MM.1S (cell line): ENCODE data around the gene CYB561A3.
A peak's percentile ranks its signal among the peaks of the same experiment; 100 is the strongest.

ENCODE experiments used
- DNase-seq: peaks from one replicate; pipeline ENCODE4 v3.0.0-alpha.2; 2015
- H2AFZ ChIP-seq: fragments of 300-600 bp; sonication (generic); 2 replicates; pipeline ENCODE4 v1.6.0; 2016; ENCODE audit warnings: antibody characterized with exemption, low read length
- H3F3A ChIP-seq: fragments of 300-600 bp; sonication (generic); 2 replicates; pipeline ENCODE4 v1.6.1; 2016; ENCODE audit warnings: mild to moderate bottlenecking, antibody characterized with exemption, low read length, moderate library complexity, mixed read lengths; ENCODE audit not compliant: insufficient read depth
- H3K27ac ChIP-seq: fragments of 300-600 bp; sonication (generic); 2 replicates; pipeline ENCODE4 v1.5.1; 2016; ENCODE audit warnings: mild to moderate bottlenecking, low read length
- H3K27me3 ChIP-seq: fragments of 300-600 bp; sonication (generic); replicated peaks from 2 replicates; pipeline ENCODE4 v1.6.0; 2016; ENCODE audit warnings: low read length; ENCODE audit not compliant: insufficient read depth
- H3K36me3 ChIP-seq: fragments of 300-600 bp; sonication (generic); replicated peaks from 2 replicates; pipeline ENCODE4 v1.6.1; 2016; ENCODE audit warnings: mild to moderate bottlenecking, low read length, mixed read lengths; ENCODE audit not compliant: insufficient read depth
- H3K4me1 ChIP-seq: fragments of 300-600 bp; sonication (generic); 2 replicates; pipeline ENCODE4 v1.6.1; 2016; ENCODE audit warnings: low read length, mixed read lengths
- H3K4me2 ChIP-seq: fragments of 300-600 bp; sonication (generic); 2 replicates; pipeline ENCODE4 v1.6.0; 2016; ENCODE audit warnings: low read depth, low read length
- H3K4me3 ChIP-seq: fragments of 300-600 bp; sonication (generic); 2 replicates; pipeline ENCODE4 v1.5.1; 2016; ENCODE audit warnings: low read length, mixed read lengths
- H3K79me2 ChIP-seq: fragments of 300-600 bp; sonication (generic); 2 replicates; pipeline ENCODE4 v1.6.1; 2016; ENCODE audit warnings: mixed run types, low read length, mixed read lengths
- H3K9ac ChIP-seq: fragments of 300-600 bp; sonication (generic); 2 replicates; pipeline ENCODE4 v1.6.1; 2016; ENCODE audit warnings: low read length, mixed read lengths
- H3K9me2 ChIP-seq: fragments of 300-600 bp; sonication (generic); replicated peaks from 2 replicates; pipeline ENCODE4 v1.6.1; 2016; ENCODE audit warnings: mild to moderate bottlenecking, low read length, mixed read lengths; ENCODE audit not compliant: insufficient read depth
- H3K9me3 ChIP-seq: fragments of 300-600 bp; sonication (generic); replicated peaks from 2 replicates; pipeline ENCODE4 v1.6.1; 2016; ENCODE audit warnings: mild to moderate bottlenecking, low read length, mixed read lengths; ENCODE audit not compliant: insufficient read depth
- H4K20me1 ChIP-seq: fragments of 300-600 bp; sonication (generic); 2 replicates; pipeline ENCODE4 v1.6.1; 2016; ENCODE audit warnings: mild to moderate bottlenecking, low read length, moderate library complexity, mixed read lengths; ENCODE audit not compliant: insufficient read depth
- CTCF ChIP-seq: fragments of 300-600 bp; sonication (generic); IDR thresholded peaks from 2 replicates; pipeline ENCODE4 v1.5.1; 2016; ENCODE audit warnings: antibody characterized with exemption, low read length, mixed read lengths
- EZH2 ChIP-seq: fragments of 300-600 bp; sonication (generic); optimal IDR thresholded peaks from 2 replicates; pipeline ENCODE3; 2017; ENCODE audit warnings: low read depth, mild to moderate bottlenecking, antibody characterized with exemption, low read length, mixed read lengths
- EZH2phosphoT487 ChIP-seq: fragments of 300-600 bp; sonication (generic); IDR thresholded peaks from 2 replicates; pipeline ENCODE4 v1.6.1; 2018; ENCODE audit warnings: antibody characterized with exemption, low read length

The CYB561A3 gene

GRCh38 chr11:61367406-61367805 lies 5.7 kb upstream of the CYB561A3 start:
- Histone ChIP-seq H3K27me3 (no peaks in the 10 kb centered on the region), H3F3A (no peaks in the 10 kb centered on the region), H3K4me3 (no peak overlapping the region)

GRCh38 chr11:61364012-61364675 lies 2.5 kb upstream of the CYB561A3 start:
- H2AFZ ChIP-seq, result no peak overlapping the region
- no peak overlapping the region for H3K4me3 ChIP-seq
- H3K9ac ChIP-seq, result no peak overlapping the region
- H3F3A ChIP-seq, result peaks cover 10% of the 10 kb centered on the region; the same call in 1 of the 2 replicates
- H3K27ac ChIP-seq, result no peak overlapping the region
- no peaks in the 10 kb centered on the region for H3K27me3 ChIP-seq
- peaks cover 12% of the 10 kb centered on the region for H3K36me3 ChIP-seq
- no peaks in the 10 kb centered on the region for H3K9me2 ChIP-seq
- no peaks in the 10 kb centered on the region for H4K20me1 ChIP-seq
- no peak overlapping the region for H3K4me2 ChIP-seq
- no peak for TF ChIP-seq EZH2phosphoT487
- no peaks in the 10 kb centered on the region for H3K9me3 ChIP-seq
- 0 out of 2 replicates have a peak, but pooled peaks cover 5% of the 10 kb centered on the region for H3K4me1 ChIP-seq
- H3K79me2 ChIP-seq, result peaks cover 37% of the 10 kb centered on the region
- no peak for DNase-seq

More at GRCh38 chr11:61367406-61367805, 5.7 kb upstream of the CYB561A3 start:
- peaks cover 26% of the 10 kb centered on the region for H3K79me2 ChIP-seq
- no peaks in the 10 kb centered on the region for H4K20me1 ChIP-seq
- no peaks in the 10 kb centered on the region for H3K9me3 ChIP-seq
- H3K4me2 ChIP-seq, result no peak overlapping the region
- H3K4me1 ChIP-seq, result 0 out of 2 replicates have a peak, but pooled peaks cover 5% of the 10 kb centered on the region
- no peak overlapping the region for H3K9ac ChIP-seq
- H3K27ac ChIP-seq, result no peak overlapping the region
- TF ChIP-seq EZH2phosphoT487, result no peak
- no peak for TF ChIP-seq CTCF
- TF ChIP-seq EZH2, result no peak
- no peak for DNase-seq
- peaks cover 16% of the 10 kb centered on the region for H3K36me3 ChIP-seq
- H3K9me2 ChIP-seq, result no peaks in the 10 kb centered on the region
- no peak overlapping the region for H2AFZ ChIP-seq

GRCh38 chr11:61362542-61362875 lies 827 bp upstream of the CYB561A3 start:
- Histone ChIP-seq H3K4me2 (peak overlapping the region; percentile 92), H4K20me1 (no peaks in the 10 kb centered on the region), H3F3A (peaks cover 10% of the 10 kb centered on the region; the same call in 1 of the 2 replicates), H3K36me3 (peaks cover 12% of the 10 kb centered on the region), H2AFZ (peak overlapping the region; percentile 97), H3K9ac (peak overlapping the region; percentile 98), H3K27me3 (no peaks in the 10 kb centered on the region), H3K9me3 (no peaks in the 10 kb centered on the region), H3K9me2 (no peaks in the 10 kb centered on the region), H3K4me3 (peak overlapping the region; percentile 83), H3K4me1 (peaks cover 10% of the 10 kb centered on the region; the same call in 1 of the 2 replicates), H3K79me2 (peaks cover 37% of the 10 kb centered on the region), H3K27ac (peak overlapping the region; percentile 98; the same call in 1 of the 2 replicates)
- peak; percentile 45 for DNase-seq
- TF ChIP-seq EZH2 (no peak), EZH2phosphoT487 (no peak), CTCF (no peak)

GRCh38 chr11:61361237-61361740 lies 393 bp downstream of the CYB561A3 start:
- peaks cover 37% of the 10 kb centered on the region for H3K79me2 ChIP-seq

More at GRCh38 chr11:61361237-61361740, 393 bp downstream of the CYB561A3 start:
- TF ChIP-seq CTCF, result no peak
- TF ChIP-seq EZH2phosphoT487, result no peak
- no peak for TF ChIP-seq EZH2
- peaks cover 15% of the 10 kb centered on the region; the same call in 1 of the 2 replicates for H3K4me1 ChIP-seq
- H3K9me3 ChIP-seq, result no peaks in the 10 kb centered on the region
- peaks cover 6% of the 10 kb centered on the region for H3K36me3 ChIP-seq
- H3K9ac ChIP-seq, result peak overlapping the region; percentile 98
- H3K27ac ChIP-seq, result peak overlapping the region; percentile 98; the same call in 1 of the 2 replicates
- peak overlapping the region; percentile 92 for H3K4me2 ChIP-seq
- H4K20me1 ChIP-seq, result no peaks in the 10 kb centered on the region
- H3K4me3 ChIP-seq, result peak overlapping the region; percentile 83
- H3F3A ChIP-seq, result peaks cover 10% of the 10 kb centered on the region; the same call in 1 of the 2 replicates
- H3K27me3 ChIP-seq, result no peaks in the 10 kb centered on the region
- H2AFZ ChIP-seq, result peak overlapping the region; percentile 97
- peak; percentile 9 for DNase-seq
- H3K9me2 ChIP-seq, result no peaks in the 10 kb centered on the region
